ENCODE results near the gene BIRC5.

The BIRC5 gene

DNA sequence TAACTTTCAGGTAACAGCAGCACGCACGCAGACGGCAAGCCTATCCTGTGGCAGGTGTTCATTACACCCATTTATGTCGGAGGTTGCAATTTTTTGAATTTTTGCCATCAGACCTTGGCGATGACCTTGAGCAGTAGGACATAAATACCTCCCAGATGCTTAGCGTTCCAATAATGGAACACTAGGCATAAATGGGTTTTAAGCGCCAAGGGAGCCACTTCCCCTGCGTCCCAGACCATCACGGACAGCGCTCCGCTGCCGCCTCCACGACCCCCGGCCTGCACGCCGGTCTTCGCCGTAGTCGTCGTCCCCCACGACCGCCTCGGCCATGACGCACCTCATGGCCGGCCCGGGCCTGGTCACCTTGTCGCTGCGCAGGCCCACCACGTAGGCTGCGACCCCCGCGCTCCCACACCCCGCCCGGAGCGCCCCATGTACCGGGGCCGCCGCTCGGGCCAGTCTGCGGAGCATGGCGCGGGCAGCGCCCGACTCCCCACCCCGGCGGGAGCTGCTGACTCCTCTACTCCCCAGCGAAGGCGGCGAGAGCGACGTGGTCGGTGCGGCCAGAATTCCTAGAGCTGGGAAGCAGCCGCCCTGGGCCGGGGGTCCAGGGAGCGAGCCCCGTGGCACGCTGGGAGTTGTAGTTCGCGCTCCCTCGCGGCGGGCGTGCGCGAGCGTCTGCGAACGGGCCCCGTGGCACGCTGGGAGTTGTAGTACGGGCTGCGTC, 40.1 kb downstream of the BIRC5 start:
- DNase-seq (ENCODE audit: extremely low spot score, insufficient read length, low read depth): peak; percentile 71
- peak; percentile 84 for FAIRE-seq

DNA sequence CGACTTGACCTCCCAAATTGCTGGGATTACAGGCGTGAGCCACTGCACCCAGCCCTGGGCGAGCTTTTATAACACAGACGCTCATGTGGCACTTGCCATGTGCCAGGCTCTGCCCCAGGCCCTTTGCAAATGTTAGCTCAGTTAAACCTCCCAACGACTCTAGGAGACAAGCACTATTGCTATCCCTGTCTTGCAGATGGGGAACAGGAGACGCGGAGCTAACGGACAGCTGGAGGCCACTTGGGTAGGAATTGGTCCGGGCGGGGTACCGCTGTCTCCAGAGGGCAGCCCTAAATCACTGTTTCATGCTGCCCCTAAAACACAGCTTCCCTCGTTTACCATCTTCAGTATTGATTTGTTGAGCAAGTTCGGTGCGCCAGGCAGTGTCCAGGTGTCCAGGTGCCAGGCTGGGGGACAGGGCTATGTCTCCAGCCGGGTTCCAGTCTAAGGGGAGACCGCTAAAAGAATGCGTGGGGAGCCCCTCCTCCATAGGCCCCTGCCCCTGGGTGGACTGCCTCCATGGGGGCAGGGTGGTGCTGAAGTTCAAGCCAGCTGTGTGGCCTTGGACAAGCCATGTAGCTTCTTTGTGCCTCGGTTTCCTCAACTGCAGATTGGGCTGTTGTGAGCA, 41.1 kb downstream of the BIRC5 start:
- DNase-seq (ENCODE audit: extremely low spot score, insufficient read length, low read depth) (no peak), FAIRE-seq (no peak)

DNA sequence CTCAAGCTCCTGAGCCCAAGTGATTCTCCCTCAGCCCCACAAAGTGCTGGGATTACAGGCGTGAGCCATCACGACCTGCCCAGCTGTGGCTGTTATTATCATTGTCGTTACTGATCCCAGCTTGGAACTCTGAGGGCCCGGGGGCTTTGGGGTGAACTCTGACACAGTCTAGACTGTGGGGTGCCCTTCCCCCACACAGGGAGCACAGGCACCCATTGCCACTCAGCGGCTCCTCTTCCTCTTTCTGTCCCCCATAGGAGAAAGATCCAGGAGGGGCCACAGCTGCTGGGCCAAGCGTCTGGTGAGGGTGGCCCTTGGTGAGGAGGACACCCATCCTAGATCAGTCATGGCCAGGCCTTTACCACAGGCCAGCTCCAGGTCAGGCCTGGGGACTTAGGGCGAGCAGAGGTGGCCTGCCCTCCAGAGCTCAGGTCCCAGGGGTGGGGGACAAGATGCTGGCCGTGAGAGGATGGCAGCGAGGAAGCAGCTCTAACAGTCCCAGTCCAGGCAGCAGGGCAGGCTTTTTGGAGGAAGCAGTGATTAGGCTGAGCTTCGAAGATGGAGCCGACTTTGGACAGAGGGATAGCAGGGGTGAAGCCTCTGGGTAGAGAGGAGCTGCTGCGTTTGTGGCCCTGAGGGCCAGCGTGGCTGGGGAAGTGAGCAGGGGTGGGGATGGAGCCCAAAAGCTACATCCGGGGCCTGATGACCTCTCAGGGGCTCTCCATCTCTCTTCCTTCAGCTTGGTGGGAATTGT, 42.1 kb downstream of the BIRC5 start:
- DNase-seq (ENCODE audit: extremely low spot score, insufficient read length, low read depth) (no peak), FAIRE-seq (no peak)

DNA sequence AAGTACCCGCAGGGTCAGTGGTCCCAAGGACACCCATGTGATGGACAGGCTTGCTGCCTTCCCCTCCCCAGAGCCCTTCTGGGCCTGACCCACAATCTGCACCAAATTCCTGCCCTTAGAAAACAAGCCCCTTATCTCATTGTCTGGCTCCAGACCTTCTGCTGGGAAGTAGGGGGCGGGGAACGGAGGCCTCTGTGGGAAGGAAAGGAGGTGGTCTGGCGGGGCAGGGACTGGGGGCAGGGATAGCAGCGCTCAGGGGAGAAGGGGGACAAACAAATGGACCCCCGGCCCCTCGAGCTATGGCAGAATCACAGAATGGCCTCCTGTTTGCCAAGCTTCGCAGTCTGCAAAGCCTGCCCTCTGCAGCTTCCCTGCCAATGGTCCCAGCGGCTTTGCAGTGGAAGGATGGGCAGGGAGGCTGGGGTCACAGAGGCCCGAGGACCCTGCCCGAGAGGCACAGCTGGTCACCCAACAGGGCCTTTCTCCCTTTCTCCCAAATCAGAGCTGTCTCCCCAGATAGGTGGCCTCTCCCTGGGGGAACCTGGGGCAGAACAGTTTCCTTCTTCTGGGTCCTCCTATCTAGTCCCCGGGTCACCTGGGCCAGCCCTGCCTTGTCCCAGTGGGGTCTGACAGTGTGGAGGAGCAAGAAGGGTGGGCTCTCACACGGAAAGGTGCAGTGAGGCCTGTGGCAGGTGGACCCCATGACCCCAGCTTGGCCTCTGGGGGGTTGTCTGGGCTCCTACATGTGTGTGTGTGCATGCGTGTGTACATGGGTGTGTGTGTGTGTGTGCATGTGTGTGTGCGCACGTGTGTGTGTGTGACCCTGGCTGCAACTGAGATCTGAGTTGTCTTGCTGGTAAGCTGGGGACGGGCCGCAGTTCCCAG, 42.9 kb downstream of the BIRC5 start:
- no peak for FAIRE-seq

DNA sequence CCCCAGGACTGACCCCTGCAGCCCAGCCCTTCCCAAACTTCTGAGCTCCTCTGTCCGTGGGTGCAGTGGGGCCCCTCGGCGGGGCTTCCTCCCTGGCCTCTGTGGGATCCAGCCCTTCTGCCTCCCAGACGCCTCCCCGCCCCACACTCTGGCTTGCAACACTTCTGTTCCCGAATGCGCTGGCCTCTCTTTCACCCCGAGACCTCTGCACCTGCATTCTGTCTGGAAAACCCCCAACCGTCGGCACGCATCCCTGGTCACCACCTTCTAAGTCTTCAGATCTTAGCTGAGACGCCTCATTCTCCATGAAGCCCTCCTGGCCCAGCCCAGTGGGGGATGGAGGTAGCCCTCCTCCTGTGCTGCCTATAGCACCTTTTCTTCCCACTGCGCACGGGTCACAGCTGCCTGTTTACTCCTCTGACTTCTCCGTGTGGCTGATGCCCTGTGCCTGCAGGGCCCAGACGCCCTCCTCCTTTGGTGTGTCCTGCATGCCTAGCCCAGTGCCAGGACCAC, 43.8 kb downstream of the BIRC5 start:
- FAIRE-seq (peak; percentile 76), DNase-seq (ENCODE audit: extremely low spot score, insufficient read length, low read depth) (no peak)

More for the DNA sequence above, 42.9 kb downstream of the BIRC5 start:
- DNase-seq (ENCODE audit: extremely low spot score, insufficient read length, low read depth): no peak

DNA sequence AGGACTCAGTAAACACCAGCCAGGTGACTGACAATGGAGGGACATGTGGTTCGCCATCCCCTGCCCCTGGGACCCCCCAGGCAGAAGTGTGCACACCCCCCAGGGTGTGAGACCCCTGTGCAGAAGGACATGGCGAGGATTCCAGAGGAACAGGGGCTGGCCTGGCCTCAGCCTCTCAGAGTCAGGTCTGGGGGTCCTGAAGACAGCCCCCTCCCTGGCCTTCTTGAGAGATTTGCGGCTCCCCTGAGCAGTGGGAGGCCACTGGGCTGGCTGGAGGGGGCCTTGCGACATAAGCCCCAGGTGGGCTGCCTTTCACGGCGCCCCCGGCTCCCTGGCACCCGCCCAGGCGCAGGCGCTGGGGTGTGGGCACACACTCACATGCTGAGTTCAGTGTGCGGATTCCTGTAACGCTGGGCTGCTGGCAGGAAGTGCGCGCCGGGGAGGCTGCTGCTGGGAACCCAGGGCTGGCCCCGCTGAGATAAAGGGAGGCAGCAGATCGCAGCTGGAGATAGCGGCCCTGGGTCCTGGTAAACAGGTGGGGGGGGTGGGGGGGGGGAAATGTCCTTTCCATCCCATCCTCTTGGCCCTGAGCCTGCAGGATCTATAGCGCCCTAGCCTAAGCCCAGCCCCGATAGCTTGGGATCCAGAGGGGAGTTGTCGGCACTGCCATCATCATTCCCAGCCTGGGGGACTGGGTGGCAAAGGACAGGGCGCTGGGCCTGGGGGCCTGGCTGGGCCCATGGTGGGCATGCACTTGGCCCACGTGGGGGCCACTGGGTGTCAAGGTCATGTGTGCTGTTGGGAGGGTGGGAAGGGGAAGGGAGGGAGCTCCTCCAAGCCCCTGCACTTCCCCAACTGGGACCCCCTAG, 44.5 kb downstream of the BIRC5 start:
- DNase-seq (ENCODE audit: extremely low spot score, insufficient read length, low read depth) (no peak), FAIRE-seq (no peak)

DNA sequence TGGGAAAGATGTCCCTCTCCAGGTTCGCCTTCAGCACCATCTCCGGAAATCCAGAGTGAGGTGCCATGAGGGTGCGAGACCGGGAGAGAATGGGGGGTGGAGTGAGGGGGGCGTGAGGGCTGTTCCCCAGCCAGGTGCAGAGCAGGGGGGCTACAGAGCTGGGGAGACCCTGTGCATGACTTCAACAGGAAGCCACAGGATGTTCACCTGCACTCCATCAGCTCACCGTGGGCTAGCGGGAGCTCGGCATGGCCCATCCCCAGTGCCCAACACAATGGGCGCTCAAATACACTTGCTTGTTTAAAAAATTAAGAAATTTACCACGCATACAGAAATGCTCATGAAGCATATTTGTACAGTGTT, 45.1 kb downstream of the BIRC5 start:
- DNase-seq (ENCODE audit: extremely low spot score, insufficient read length, low read depth) (no peak), FAIRE-seq (no peak)

DNA sequence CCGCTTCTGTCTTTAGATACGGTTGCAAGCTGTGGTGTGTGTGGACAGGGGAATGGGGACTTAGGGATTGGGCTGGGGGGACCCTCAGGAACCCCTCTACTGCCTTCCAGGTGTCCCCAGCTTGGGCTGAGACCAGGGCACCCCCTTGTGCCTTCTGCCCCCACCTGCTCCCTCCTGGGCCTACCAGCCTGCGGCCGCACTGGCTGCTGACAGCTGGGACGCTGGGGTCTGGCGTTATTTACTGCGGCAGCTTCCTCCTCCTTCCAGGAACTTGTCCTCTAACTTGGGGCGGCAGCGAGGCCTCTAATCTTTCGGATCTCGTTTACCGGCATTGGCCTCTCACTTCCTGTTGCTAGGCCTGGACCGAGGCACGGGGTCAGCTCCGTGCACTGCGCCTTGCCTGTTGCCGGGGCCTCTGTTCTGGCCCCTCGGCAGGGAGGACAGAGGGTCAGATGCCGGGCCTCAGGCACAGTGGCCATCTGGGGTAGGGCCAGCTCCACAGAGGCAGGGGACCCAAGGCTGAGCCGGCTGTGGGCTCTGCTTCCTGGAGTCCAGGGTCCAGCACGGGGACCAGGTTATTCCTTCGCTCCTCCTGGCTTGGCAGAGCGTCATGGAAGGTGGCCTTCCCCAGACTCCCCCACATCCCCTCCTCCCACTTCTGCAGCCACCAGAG, 49.1 kb downstream of the BIRC5 start:
- FAIRE-seq: no peak

DNA sequence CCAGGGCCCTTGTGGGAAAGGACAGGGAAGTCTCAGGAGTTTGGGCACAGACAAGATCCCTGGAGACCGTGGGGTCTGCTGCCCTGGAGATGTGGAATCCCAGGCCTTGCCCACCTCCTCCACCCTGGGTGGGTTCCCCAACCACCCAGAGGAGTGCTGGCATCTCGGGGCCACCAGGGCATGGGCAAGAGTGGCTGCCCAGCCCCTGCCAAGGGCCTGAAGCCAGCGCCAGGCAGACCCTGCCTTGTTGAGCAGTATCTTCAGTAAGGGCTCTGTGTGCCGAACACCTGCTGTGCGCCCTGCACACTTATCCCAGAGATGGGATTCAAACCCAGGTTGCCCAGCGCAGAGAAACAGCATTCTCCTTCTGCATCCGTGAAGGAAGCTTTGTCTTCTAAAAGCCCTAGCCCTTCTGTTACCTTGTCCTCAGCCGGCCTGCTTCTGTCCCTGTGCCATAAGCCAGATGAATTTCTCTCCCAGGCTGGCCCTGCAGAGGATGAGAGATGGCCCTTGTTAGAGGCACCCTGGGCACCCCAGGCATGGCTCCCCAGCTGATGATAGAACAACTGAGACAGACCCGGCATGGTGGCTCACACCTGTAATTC, 49.8 kb downstream of the BIRC5 start:
- no peak for FAIRE-seq
- no peak for DNase-seq (ENCODE audit: extremely low spot score, insufficient read length, low read depth)

More for the DNA sequence above, 49.1 kb downstream of the BIRC5 start:
- no peak for DNase-seq (ENCODE audit: extremely low spot score, insufficient read length, low read depth)

DNA sequence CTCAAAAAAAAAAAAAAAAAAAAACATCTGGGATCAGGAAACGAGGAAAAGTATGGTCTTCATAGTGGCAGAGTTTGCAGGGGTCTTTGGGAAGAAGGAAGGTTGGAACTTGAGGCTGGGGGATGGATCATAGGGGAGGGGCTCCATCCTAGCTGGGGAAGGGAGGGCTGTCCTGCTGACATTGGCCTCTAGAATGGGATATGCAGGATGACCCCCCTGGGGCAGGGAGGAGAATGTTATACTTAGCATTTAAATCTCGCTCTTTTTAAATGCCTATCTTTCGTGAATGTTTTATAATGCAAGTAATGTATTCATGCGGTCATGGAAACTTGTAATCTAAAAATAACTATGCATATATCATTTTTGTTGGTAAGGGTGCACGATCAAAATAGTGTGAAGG, 50.5 kb downstream of the BIRC5 start:
- FAIRE-seq: no peak
- no peak for DNase-seq (ENCODE audit: extremely low spot score, insufficient read length, low read depth)

DNA sequence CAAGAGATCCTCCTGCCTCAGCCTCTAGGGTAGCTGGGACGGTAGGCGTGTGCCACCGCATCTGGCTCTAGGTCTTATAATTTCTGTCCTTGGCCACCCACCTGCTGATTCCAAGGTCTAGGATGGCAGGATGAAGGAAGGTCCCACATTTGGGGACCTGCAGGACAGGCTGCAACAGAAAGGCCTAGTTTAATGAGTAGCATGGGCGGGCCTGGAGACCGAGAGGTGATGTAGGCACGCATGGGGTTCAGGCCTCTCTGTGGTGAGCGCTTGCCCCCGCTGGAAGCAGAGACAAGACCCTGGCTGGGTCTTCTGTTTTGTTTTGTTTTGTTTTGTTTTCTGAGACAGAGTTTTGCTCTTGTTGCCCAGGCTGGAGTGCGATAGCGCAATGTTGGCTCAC, 51.1 kb downstream of the BIRC5 start:
- FAIRE-seq (no peak), DNase-seq (ENCODE audit: extremely low spot score, insufficient read length, low read depth) (no peak)

DNA sequence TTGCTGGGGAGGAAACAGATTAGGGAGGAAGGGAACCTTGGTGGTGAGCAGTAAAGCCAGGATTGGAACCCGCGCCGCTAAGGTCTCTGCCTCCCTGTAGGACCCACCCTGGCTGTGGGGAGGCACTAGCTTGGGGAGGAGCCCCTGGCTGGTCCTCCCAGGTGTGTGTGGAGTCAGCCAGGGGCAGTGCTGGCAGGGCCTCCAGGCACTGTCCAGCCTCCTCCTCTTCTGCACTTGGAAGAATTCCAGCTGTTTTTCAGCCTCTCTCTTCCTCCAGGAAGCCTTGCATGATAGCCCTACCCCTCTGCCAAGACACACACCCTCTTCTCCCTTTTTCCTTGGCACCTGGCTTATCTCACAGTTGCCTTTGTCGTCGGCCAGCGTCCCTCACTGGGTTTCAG, 52.2 kb downstream of the BIRC5 start:
- no peak for DNase-seq (ENCODE audit: extremely low spot score, insufficient read length, low read depth)

DNA sequence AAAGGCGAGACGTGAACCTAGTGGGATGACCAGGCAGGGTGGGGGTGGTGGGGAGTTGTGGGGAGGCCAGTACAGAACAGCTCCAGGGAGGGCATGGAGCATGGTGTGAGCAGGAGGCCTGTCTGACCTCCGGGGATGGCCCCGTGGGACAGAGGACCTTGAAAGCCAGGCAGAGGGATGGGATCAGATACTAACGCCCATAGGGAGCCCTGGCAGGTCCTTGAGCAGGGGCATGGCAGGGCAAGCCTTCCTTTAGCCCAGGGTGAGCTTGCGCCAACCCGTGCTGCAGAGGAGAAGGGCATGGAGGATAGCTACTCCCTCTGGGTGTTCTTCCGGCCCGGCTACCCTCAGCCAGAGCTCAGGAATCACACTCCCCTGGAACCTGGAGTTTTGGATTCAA, 52.7 kb downstream of the BIRC5 start:
- FAIRE-seq (no peak), DNase-seq (ENCODE audit: extremely low spot score, insufficient read length, low read depth) (no peak)

More for the DNA sequence above, 52.2 kb downstream of the BIRC5 start:
- FAIRE-seq: no peak

DNA sequence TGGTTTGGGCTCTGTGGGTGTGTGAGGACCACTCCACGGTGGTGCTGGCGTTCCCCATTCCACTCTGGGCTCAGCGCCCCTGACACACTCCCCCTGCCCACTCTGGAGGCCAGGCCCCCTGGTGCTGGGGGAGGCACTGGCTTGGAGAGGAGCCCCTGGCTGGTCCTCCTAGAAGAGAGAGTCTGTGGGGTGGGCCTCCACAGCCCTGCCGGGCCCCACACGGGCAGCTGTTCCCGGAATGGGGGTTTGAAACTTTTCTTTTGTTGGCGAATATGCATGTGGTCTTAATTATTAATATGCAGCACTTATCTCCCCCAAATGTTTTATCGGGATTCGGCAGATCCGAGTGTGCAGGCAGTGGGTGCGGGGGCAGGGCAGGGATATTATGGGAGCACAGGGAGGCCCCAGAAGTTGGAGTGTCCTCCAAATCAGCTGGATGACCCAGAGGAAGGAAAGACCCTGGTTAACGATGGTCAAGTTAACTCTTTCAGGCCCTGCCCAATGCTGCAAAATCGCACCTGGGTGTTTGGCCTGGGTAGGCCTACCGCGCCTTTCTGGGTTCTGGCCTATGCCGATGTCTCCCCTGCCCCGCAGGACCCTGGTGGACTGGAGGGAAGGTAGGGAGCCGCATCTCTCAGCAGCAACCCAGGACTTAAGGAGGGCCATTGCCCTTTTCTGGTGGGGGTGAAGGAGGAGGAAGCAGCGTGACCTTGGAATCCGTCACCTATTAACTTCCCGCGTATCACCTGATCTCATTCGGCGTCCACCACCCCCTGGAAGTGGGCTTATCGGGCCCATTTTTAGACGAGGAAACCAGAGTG, 53.4 kb downstream of the BIRC5 start:
- no peak for FAIRE-seq

DNA sequence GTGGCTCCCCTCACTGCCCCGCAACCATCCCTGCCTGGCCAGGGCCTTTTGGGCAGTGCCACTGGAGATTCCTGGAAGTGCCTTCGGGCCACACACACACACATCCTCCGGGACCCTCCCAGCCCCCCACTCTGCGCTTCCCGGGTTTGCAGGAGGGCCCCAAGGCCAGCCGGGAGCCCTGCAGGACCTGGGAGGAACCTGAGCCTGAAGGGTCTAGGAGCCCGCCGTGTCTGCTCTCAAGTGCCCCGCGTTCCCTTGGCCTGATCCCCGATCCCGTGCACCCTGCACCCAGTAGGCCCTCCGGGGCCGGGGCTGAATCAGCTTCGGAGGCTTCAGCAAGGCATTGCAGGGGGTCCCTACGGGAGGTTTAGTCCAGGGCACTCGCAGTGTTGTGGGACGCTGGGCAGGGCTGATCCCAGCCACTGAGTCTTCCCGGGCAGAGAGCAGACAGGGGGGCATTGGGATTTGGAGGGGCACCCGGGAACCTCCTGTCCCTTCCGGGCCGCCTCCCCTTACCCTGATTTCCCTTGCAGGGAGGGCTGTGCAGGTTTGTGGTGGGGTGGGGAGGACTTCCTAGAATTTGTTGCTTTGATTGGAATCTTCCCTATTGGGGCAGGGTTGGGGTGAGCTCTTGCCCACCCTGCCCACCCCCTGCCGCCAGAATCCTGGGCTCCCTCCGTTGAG, 54.3 kb downstream of the BIRC5 start:
- FAIRE-seq: no peak
- no peak for DNase-seq (ENCODE audit: extremely low spot score, insufficient read length, low read depth)

More for the DNA sequence above, 53.4 kb downstream of the BIRC5 start:
- DNase-seq (ENCODE audit: extremely low spot score, insufficient read length, low read depth): no peak

DNA sequence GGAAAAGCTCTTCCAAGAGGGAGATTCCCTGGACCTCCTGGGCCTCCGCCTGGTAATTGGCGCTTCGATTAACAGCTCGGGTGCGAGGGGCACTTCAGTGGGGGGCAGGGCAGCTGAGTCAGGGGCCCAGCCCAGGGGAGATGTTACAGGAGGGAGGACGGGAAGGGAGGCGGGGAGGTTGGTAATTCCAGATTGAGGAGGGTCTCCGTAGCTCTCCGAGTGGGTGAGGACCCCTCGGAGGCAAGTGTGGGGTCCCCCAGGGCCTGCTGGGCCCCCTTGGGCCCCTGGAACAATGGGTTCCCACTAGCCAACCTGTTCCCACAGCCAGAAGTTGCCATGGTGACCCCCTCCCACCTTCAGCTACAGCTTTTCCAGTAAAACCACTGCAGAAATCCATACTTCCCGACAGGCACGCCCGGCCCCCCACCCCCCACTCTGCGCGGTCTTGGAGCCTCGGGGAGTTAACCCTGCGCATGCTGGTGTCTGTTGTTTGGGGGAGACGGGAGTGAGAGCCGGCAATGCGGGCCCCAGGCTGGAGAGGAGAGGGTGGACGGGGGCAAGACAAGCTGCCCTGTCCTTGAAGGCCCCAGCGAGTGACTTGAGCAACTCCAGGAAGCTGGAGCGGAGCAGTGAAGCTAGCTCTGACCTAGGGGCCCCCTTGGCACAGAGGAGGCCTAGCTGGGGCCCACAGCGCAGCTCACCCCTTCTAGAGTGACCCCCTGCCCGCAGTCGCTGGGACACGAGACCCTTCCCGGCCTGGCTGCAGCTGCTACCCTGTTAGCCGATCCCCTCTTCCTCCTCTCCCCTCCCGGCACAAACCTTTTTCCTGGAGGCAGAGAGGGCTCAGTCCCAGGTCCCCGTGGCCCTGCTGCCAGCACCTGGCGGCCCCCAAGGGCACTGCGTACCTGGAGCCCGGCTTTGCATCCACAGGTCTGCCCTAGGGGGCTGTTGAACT, 55.2 kb downstream of the BIRC5 start:
- DNase-seq (ENCODE audit: extremely low spot score, insufficient read length, low read depth) (no peak), FAIRE-seq (no peak)

Measured in GM18507 (cell line).